Measurements from ENCODE around the gene IPMK. TPM values are rescaled to one million over a fixed set of nuclear protein-coding genes. Genes with fewer than 3 reads are reported as not detected.

IPMK gene
- 1.6 and 5.9 TPM in 2 replicates for total RNA-seq (2011; cell fraction: chromatin; rRNA removed; ENCODE audit: low replicate concordance)
- total RNA-seq (2011; cell fraction: nucleolus; rRNA removed) = 0.83 and 1.6 TPM in 2 replicates
- total RNA-seq (2011; cell fraction: nucleoplasm; rRNA removed) = 2.6 and 3.9 TPM in 2 replicates
- total RNA-seq (2014; rRNA removed) (2.5 and 2.6 TPM in 2 replicates), total RNA-seq (2014; rRNA removed; fragmentation: Illumina TruSeq; extraction: Trizol) (4.2 and 4.9 TPM in 2 replicates), total RNA-seq (2015; rRNA removed; fragmentation: Illumina TruSeq; extraction: Trizol) (4.4 and 4.8 TPM in 2 replicates), total RNA-seq (2021) (3.5 and 3.6 TPM in 2 replicates), polyA plus RNA-seq (2011; rRNA removed) (1.7 and 2.7 TPM in 2 replicates), polyA plus RNA-seq (2014; fragmentation: Illumina TruSeq; extraction: Trizol) (2.6 and 2.8 TPM in 2 replicates), polyA plus RNA-seq (2014; fragmentation: Nextera tagmentation; extraction: Ambion mirVana) (1 to 10 TPM in 1 of 2 experiments, under 1 TPM in 1; 0.98 to 1.6 TPM), polyA plus RNA-seq (2014; rRNA removed) (1.4 and 1.6 TPM in 2 replicates), polyA minus RNA-seq (2011; rRNA and poly(A)+ RNA removed) (4.7 TPM in 2 replicates), Bru-seq, nascent RNA (percentile 71 among the genes with signal in this experiment), BruChase-seq, experiment 1, labeled RNA remaining after a 2-hour chase (percentile 80 among the genes with signal in this experiment), BruChase-seq, experiment 2, labeled RNA remaining after a 6-hour chase (percentile 74 among the genes with signal in this experiment)
- 0.60 and 0.78 TPM in 2 replicates for polyA plus RNA-seq (2011; cell fraction: cytosol; rRNA removed)
- 0.82 and 1.0 TPM in 2 replicates for polyA plus RNA-seq (2011; cell fraction: nucleus; rRNA removed)
- polyA plus RNA-seq (2012) = 2.3 TPM in 2 replicates
- 2.0 and 2.2 TPM in 2 replicates for polyA minus RNA-seq (2011; cell fraction: cytosol; rRNA and poly(A)+ RNA removed)
- polyA minus RNA-seq (2011; cell fraction: nucleus; rRNA and poly(A)+ RNA removed) = 3.1 and 4.3 TPM in 2 replicates
- long read RNA-seq, experiment 1, full-length matches to known transcripts = 9 of 21 reads
- long read RNA-seq, experiment 1, partial matches to known transcripts = 2 of 21 reads
- long read RNA-seq, experiment 1, other reads (novel, unspliced or antisense) = 10 of 21 reads
- long read RNA-seq, experiment 2, partial matches to known transcripts = 0 of 1 reads
- long read RNA-seq, experiment 2, other reads (novel, unspliced or antisense) = 1 of 1 reads
- long read RNA-seq, experiment 3, full-length matches to known transcripts = 2 of 2 reads
- long read RNA-seq, experiment 3, partial matches to known transcripts = 0 of 2 reads
- long read RNA-seq, experiment 3, other reads (novel, unspliced or antisense) = 0 of 2 reads

- BruUV-seq (replicated peaks) = no TSS peak
- peak within 1 kb of the TSS; percentile 71 for H3K4me3 ChIP-seq
- DNase-seq (ENCODE audit: extremely low read depth in 1 of 4, low spot score in 3 of 4) (peak; percentile 84 to 97 (median 88)), ATAC-seq (peak; percentile 80), FAIRE-seq (peak; percentile 42)
- H3K36me3 ChIP-seq (ENCODE audit: control insufficient read depth, insufficient read depth, low read length) = peaks cover 12% of the 10 kb centered on the region; the same call in 2 of the 3 replicates
- POLR2A ChIA-PET = interaction anchor here (1.2 kb wide), 1 partner anchor 76 kb away, joined by 4 read pairs; no protein-coding TSS in a partner anchor
- peak within 1 kb of the TSS; percentile 95 for H3K4me2 ChIP-seq (ENCODE audit: insufficient read depth, low read length)
- in situ Hi-C loops (cut with MboI) = no loop called here
- H3K9me3 ChIP-seq (replicated peaks; ENCODE audit: control insufficient read depth, insufficient read depth, low read depth, low read length) = no peaks in the 10 kb centered on the region
- H3K27ac ChIP-seq (ENCODE audit: extremely low read depth, low read depth, low read length) = peak within 1 kb of the TSS; percentile 85
- no peaks in the 10 kb centered on the region for H3K27me3 ChIP-seq (ENCODE audit: control insufficient read depth in 2 of 2, insufficient read depth in 2 of 2, low read length in 2 of 2)
- peaks cover 81% of the 10 kb centered on the region for H3K79me2 ChIP-seq (ENCODE audit: control insufficient read depth, insufficient read depth, low read length)
- intact Hi-C loops (cut with micrococcal nuclease) = loop anchor here (5.0 kb wide), 2 partner anchors 91 to 1906 kb away; partner anchors contain the start of gene ZWINT
- peak within 1 kb of the TSS; percentile 98 for H2AFZ ChIP-seq (ENCODE audit: low read depth, low read length)
- no peaks in the 10 kb centered on the region for H3K9me1 ChIP-seq (ENCODE audit: control insufficient read depth, insufficient read depth, low read length)
- peaks cover 7 to 21% of the 10 kb centered on the region in 2 experiments; a peak in 3 of 5 replicates for H3K4me1 ChIP-seq (replicated peaks in 1 of 2; ENCODE audit: control insufficient read depth in 2 of 2, insufficient read depth in 2 of 2, low read length in 2 of 2)
- CTCF ChIA-PET (ENCODE audit: low intra/inter-chr PET ratio) = no interaction called here
- peak within 1 kb of the TSS; percentile 70 to 96 for H3K9ac ChIP-seq (ENCODE audit: insufficient read depth in 1 of 2, low read depth in 2 of 2, low read length in 2 of 2)
- H4K20me1 ChIP-seq (replicated peaks; ENCODE audit: control insufficient read depth, insufficient read depth, low read length) = no peaks in the 10 kb centered on the region
- WGBS (ENCODE audit: insufficient coverage, low coverage, missing lambda C conversion rate) = under 1% methylated on average over 52 of the region's 76 CpGs
- TF ChIP-seq ELF2 (CRISPR knock-in tag; IDR thresholded peaks at IDR 0.05) (no peak), OTX1 (CRISPR knock-in tag; IDR thresholded peaks at IDR 0.05) (peak; percentile 33; the same call in 1 of the 2 replicates), PTTG1 (tag; IDR thresholded peaks at IDR 0.05; ENCODE audit: low read depth) (no peak), ZNF75A (CRISPR knock-in tag; IDR thresholded peaks at IDR 0.05) (no peak), CHCHD3 (CRISPR knock-in tag; IDR thresholded peaks at IDR 0.05) (no peak), ETS1 (conservative IDR thresholded peaks at IDR 0.05; ENCODE audit: control insufficient read depth, low read depth, low read length) (0 out of 2 replicates have a peak, but pooled peaks have one; percentile 5)
Measured at GRCh38 chr10:58267713-58268453, at the start of gene IPMK. Gene IPMK, minus strand, starts transcription at chr10:58267894. Its CDS starts 283 bp downstream, at chr10:58267611.
